ENCODE data around the gene HHATL. TPM values are rescaled to one million over a fixed set of nuclear protein-coding genes. Genes with fewer than 3 reads are reported as not detected.

HHATL gene
- total RNA-seq, 1 experiment from 2014 or later, result not detected

GRCh38 chr3:42719002-42719401 is 16.4 kb upstream of the HHATL start:
- in situ Hi-C loops (cut with HindIII; ENCODE audit: low sequenced_read_pairs), result no loop called here
- no peak for DNase-seq (ENCODE audit: low spot score)

GRCh38 chr3:42718338-42718737 is 15.7 kb upstream of the HHATL start:
- in situ Hi-C loops (cut with HindIII; ENCODE audit: low sequenced_read_pairs), result no loop called here
- no peak for DNase-seq (ENCODE audit: low spot score)

GRCh38 chr3:42717306-42717705 is 14.7 kb upstream of the HHATL start:
- in situ Hi-C loops (cut with HindIII; ENCODE audit: low sequenced_read_pairs), result no loop called here
- DNase-seq (ENCODE audit: low spot score), result no peak

GRCh38 chr3:42714171-42714852 is 11.7 kb upstream of the HHATL start:
- DNase-seq (ENCODE audit: low spot score), result no peak
- in situ Hi-C loops (cut with HindIII; ENCODE audit: low sequenced_read_pairs), result no loop called here

GRCh38 chr3:42713747-42714146 is 11.1 kb upstream of the HHATL start:
- in situ Hi-C loops (cut with HindIII; ENCODE audit: low sequenced_read_pairs), result no loop called here
- no peak for DNase-seq (ENCODE audit: low spot score)

GRCh38 chr3:42712688-42713372 is 10.2 kb upstream of the HHATL start:
- DNase-seq (ENCODE audit: low spot score), result no peak
- in situ Hi-C loops (cut with HindIII; ENCODE audit: low sequenced_read_pairs), result no loop called here

- in situ Hi-C loops (cut with HindIII; ENCODE audit: low sequenced_read_pairs), result no loop called here
Measured at GRCh38 chr3:42712344-42712648, 9.7 kb upstream of the HHATL start.

GRCh38 chr3:42711491-42712343 is 9.1 kb upstream of the HHATL start:
- no peak for DNase-seq (ENCODE audit: low spot score)
- in situ Hi-C loops (cut with HindIII; ENCODE audit: low sequenced_read_pairs), result no loop called here

More at GRCh38 chr3:42712344-42712648, 9.7 kb upstream of the HHATL start:
- DNase-seq (ENCODE audit: low spot score), result no peak

GRCh38 chr3:42710323-42711021 is 7.9 kb upstream of the HHATL start:
- in situ Hi-C loops (cut with HindIII; ENCODE audit: low sequenced_read_pairs), result no loop called here
- no peak for DNase-seq (ENCODE audit: low spot score)

- DNase-seq (ENCODE audit: low spot score), result no peak
- in situ Hi-C loops (cut with HindIII; ENCODE audit: low sequenced_read_pairs), result no loop called here
Measured at GRCh38 chr3:42709621-42710020, 7.0 kb upstream of the HHATL start.

- DNase-seq (ENCODE audit: low spot score), result no peak
- in situ Hi-C loops (cut with HindIII; ENCODE audit: low sequenced_read_pairs), result no loop called here
Measured at GRCh38 chr3:42708611-42709151, 6.1 kb upstream of the HHATL start.

- DNase-seq (ENCODE audit: low spot score), result no peak
- in situ Hi-C loops (cut with HindIII; ENCODE audit: low sequenced_read_pairs), result no loop called here
Measured at GRCh38 chr3:42707620-42708355, 5.2 kb upstream of the HHATL start.

- in situ Hi-C loops (cut with HindIII; ENCODE audit: low sequenced_read_pairs), result no loop called here
- no peak for DNase-seq (ENCODE audit: low spot score)
Measured at GRCh38 chr3:42706721-42707619, 4.4 kb upstream of the HHATL start.

GRCh38 chr3:42705962-42706585 is 3.5 kb upstream of the HHATL start:
- DNase-seq (ENCODE audit: low spot score), result no peak
- in situ Hi-C loops (cut with HindIII; ENCODE audit: low sequenced_read_pairs), result no loop called here

GRCh38 chr3:42705058-42705767 is 2.6 kb upstream of the HHATL start:
- in situ Hi-C loops (cut with HindIII; ENCODE audit: low sequenced_read_pairs), result no loop called here
- DNase-seq (ENCODE audit: low spot score), result no peak

GRCh38 chr3:42704136-42704841 is 1.7 kb upstream of the HHATL start:
- DNase-seq (ENCODE audit: low spot score), result no peak
- in situ Hi-C loops (cut with HindIII; ENCODE audit: low sequenced_read_pairs), result no loop called here
